Loucy (cell line): ENCODE data around the gene UBE2U.
A peak's percentile ranks its signal among the peaks of the same experiment; 100 is the strongest.

ENCODE experiments used
- H2AFZ ChIP-seq: fragments of 200-600 bp; sonication (generic); 2 replicates; pipeline ENCODE4 v1.6.0; 2016; ENCODE audit warnings: antibody characterized with exemption, mild to moderate bottlenecking, low read length, moderate library complexity
- H3F3A ChIP-seq: fragments of 200-600 bp; 2 replicates; pipeline ENCODE4 v1.6.0; 2016; ENCODE audit warnings: antibody characterized with exemption, low read depth, mild to moderate bottlenecking
- H3K27me3 ChIP-seq: fragments of 200-600 bp; sonication (generic); 2 replicates; pipeline ENCODE4 v1.6.1; 2014; ENCODE audit warnings: low read length, mild to moderate bottlenecking; ENCODE audit not compliant: insufficient read depth, poor library complexity, severe bottlenecking
- H3K36me3 ChIP-seq: fragments of 200-600 bp; sonication (generic); 2 replicates; pipeline ENCODE4 v1.6.1; 2016; ENCODE audit warnings: low read length; ENCODE audit not compliant: insufficient read depth
- H3K4me1 ChIP-seq: fragments of 200-600 bp; sonication (generic); 2 replicates; pipeline ENCODE4 v1.5.1; 2014; ENCODE audit warnings: low read length, mild to moderate bottlenecking; ENCODE audit not compliant: insufficient read depth, poor library complexity, severe bottlenecking
- H3K4me2 ChIP-seq: fragments of 200-600 bp; sonication (generic); 2 replicates; pipeline ENCODE4 v1.6.0; 2014; ENCODE audit warnings: antibody characterized with exemption, low read length, low read depth, mild to moderate bottlenecking; ENCODE audit not compliant: poor library complexity, severe bottlenecking
- H3K4me3 ChIP-seq: fragments of 200-600 bp; sonication (generic); 2 replicates; pipeline ENCODE4 v1.5.1; 2014; ENCODE audit warnings: low read length, mild to moderate bottlenecking, mixed read lengths; ENCODE audit not compliant: poor library complexity, severe bottlenecking
- H3K79me2 ChIP-seq: fragments of 200-600 bp; sonication (generic); 2 replicates; pipeline ENCODE4 v1.6.1; 2014; ENCODE audit warnings: low read length; ENCODE audit not compliant: insufficient read depth
- H3K9ac ChIP-seq: fragments of 200-600 bp; sonication (generic); 2 replicates; pipeline ENCODE4 v1.6.0; 2014; ENCODE audit warnings: mild to moderate bottlenecking, low read depth, low read length, moderate library complexity; ENCODE audit not compliant: poor library complexity, severe bottlenecking
- H3K9me2 ChIP-seq: fragments of 200-600 bp; sonication (generic); replicated peaks from 2 replicates; pipeline ENCODE4 v1.6.1; 2016; ENCODE audit warnings: low read depth, low read length, mixed read lengths
- H3K9me3 ChIP-seq: fragments of 200-600 bp; sonication (generic); 2 replicates; pipeline ENCODE4 v1.6.1; 2014; ENCODE audit warnings: mild to moderate bottlenecking, antibody characterized with exemption, low read length, low read depth; ENCODE audit not compliant: insufficient read depth
- H4K20me1 ChIP-seq: fragments of 200-600 bp; sonication (generic); 2 replicates; pipeline ENCODE4 v1.6.0; 2014; ENCODE audit warnings: antibody characterized with exemption, low read length, mild to moderate bottlenecking; ENCODE audit not compliant: insufficient read depth, poor library complexity, severe bottlenecking
- CTCF ChIP-seq: fragments of 200-600 bp; sonication (generic); conservative IDR thresholded peaks from 2 replicates; pipeline ENCODE4 v1.5.1; 2014; ENCODE audit warnings: mild to moderate bottlenecking, antibody characterized with exemption, low read length
- EZH2phosphoT487 ChIP-seq: fragments of 200-600 bp; IDR thresholded peaks from 2 replicates; pipeline ENCODE4 v1.6.1; 2018; ENCODE audit warnings: antibody characterized with exemption, mild to moderate bottlenecking, moderate library complexity, borderline replicate concordance

UBE2U gene

GRCh38 chr1:64266991-64267390, 63.6 kb downstream of the UBE2U start:
- H3K9me2 ChIP-seq: no peaks in the 10 kb centered on the region
- no peaks in the 10 kb centered on the region for H3K27me3 ChIP-seq
- no peaks in the 10 kb centered on the region for H3F3A ChIP-seq
- H3K4me2 ChIP-seq: no peak overlapping the region
- H3K9ac ChIP-seq: no peak overlapping the region
- no peaks in the 10 kb centered on the region for H3K4me1 ChIP-seq
- TF ChIP-seq EZH2phosphoT487 (no peak), CTCF (no peak)
- no peaks in the 10 kb centered on the region for H3K36me3 ChIP-seq
- no peaks in the 10 kb centered on the region for H3K79me2 ChIP-seq
- peak overlapping the region; percentile 77 for H2AFZ ChIP-seq
- H3K9me3 ChIP-seq: no peaks in the 10 kb centered on the region
- no peaks in the 10 kb centered on the region for H4K20me1 ChIP-seq
- no peak overlapping the region for H3K4me3 ChIP-seq

DNA sequence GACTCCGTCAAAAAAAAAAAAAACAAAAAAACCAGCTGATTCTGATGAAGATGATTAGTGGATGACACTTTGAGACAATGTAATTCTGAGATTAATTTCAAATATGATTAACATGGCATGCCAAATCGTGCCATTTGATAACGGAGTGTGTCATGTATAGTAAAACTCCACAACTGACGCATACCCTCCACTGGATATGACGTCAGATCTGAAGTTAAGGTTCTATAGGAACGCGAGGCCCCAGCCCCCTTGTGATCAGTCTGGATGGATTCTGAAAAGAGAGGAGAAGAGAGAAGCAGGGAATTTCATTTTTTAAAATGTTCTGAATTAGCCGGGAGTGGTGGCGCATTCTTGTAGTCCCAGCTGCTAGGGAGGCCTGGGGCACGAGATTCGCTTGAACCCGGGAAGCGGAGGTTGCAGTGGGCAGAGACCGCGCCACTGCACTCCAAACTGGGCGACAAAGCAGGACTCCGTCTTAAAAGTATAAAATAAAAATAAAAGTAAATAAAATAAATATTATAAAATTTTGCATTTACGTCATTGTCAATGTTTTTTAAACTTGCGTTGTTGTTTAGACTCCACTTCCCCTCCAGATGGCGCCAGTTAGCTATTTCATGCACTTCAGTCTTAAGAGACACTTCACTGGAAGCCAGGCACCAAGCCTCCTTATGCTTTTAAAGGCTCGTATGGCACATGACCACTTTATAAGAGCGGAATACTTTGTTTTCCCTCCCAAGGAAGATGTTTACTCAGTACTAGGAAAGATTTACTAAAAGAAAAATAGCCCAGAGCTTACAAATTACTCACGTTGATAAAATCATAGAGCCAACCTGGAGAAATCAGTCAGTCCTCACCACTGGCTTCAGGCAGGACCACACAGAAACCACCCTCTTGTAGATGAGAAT, 65.5 kb downstream of the UBE2U start:
- Histone ChIP-seq H3K4me2 (no peak overlapping the region), H2AFZ (0 out of 2 replicates have a peak overlapping the region, but pooled peaks have one; percentile 13), H3K9me3 (no peaks in the 10 kb centered on the region), H4K20me1 (no peaks in the 10 kb centered on the region), H3K9me2 (no peaks in the 10 kb centered on the region), H3K27me3 (no peaks in the 10 kb centered on the region), H3K4me3 (no peak overlapping the region), H3K4me1 (no peaks in the 10 kb centered on the region), H3F3A (no peaks in the 10 kb centered on the region), H3K79me2 (no peaks in the 10 kb centered on the region), H3K36me3 (no peaks in the 10 kb centered on the region), H3K9ac (no peak overlapping the region)
- TF ChIP-seq CTCF (peak; percentile 70), EZH2phosphoT487 (no peak)

- TF ChIP-seq EZH2phosphoT487 (no peak), CTCF (no peak)
- no peak overlapping the region for H3K4me2 ChIP-seq
- no peaks in the 10 kb centered on the region for H3K36me3 ChIP-seq
- no peaks in the 10 kb centered on the region for H3K4me1 ChIP-seq
- peak overlapping the region; percentile 13; the same call in 1 of the 2 replicates for H2AFZ ChIP-seq
- no peaks in the 10 kb centered on the region for H3K9me3 ChIP-seq
- H3K4me3 ChIP-seq: no peak overlapping the region
- no peak overlapping the region for H3K9ac ChIP-seq
- H4K20me1 ChIP-seq: no peaks in the 10 kb centered on the region
- H3K79me2 ChIP-seq: no peaks in the 10 kb centered on the region
- no peaks in the 10 kb centered on the region for H3K27me3 ChIP-seq
- H3K9me2 ChIP-seq: no peaks in the 10 kb centered on the region
- no peaks in the 10 kb centered on the region for H3F3A ChIP-seq
These were observed 66.1 kb downstream of the UBE2U start for GRCh38 chr1:64269558-64269884.
